ENCODE data around the gene GLT1D1.

GLT1D1 gene

DNA sequence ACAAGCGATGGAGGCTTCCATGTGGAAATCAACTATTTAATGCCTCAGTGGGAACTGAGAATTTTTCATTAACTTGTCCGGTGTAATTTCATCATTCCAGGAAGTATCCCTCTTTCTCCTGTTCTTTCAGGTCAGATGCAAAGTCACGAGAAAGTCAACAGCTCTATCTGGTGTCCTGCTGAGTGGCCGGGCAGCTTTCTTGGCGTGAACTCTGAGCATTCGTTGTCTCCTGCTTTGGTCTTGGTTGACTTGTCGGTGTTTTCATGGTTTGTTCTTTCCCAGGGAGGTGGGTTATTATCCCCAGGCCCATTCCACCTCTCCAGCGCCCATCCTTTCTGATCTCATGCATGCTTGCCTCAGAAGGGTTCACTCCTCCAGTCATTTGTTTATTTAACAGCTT, 149.1 kb downstream of the GLT1D1 start:
- no peak for DNase-seq (ENCODE audit: low read depth)

GRCh38 chr12:129005416-129005815, 152.1 kb downstream of the GLT1D1 start:
- no peak for DNase-seq (ENCODE audit: low read depth)

GRCh38 chr12:129005829-129006228, 152.6 kb downstream of the GLT1D1 start:
- no peak for DNase-seq (ENCODE audit: low read depth)

GRCh38 chr12:129009833-129010622, 156.8 kb downstream of the GLT1D1 start:
- DNase-seq (ENCODE audit: low read depth) = no peak

GRCh38 chr12:129016159-129016558, 162.9 kb downstream of the GLT1D1 start:
- DNase-seq (ENCODE audit: low read depth) = no peak

DNA sequence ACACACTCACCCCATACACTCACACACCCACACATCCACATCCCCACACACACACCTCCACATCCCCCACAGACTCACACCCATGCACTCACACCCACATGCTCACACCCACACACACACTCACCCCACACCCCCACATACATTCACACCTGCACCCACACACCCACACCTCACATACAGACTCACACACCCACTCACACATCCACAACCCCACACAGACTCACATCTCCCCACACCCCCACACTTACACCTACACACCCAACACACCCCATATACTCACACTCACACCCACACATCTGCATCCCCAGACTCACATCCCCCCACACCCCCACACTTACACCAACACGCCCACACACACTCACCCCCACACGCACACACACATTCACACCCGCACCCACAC, 171.8 kb downstream of the GLT1D1 start:
- DNase-seq (ENCODE audit: low read depth) = no peak

GRCh38 chr12:129028844-129029243, 175.6 kb downstream of the GLT1D1 start:
- DNase-seq (ENCODE audit: low read depth) = no peak
